Muscle layer of colon (tissue), 2 donors: ENCODE data around the gene GAB2.
"Not testable (repeated sequence)": the region's sequence is repeated elsewhere in the genome, so short reads cannot be mapped to it uniquely, and the experiment has no call there.

Experiments
- H3K27ac ChIP-seq: one replicate; pipeline ENCODE4 v1.7.0; 2013; ENCODE audit warnings: low read depth, mild to moderate bottlenecking, low read length, moderate library complexity
- H3K27me3 ChIP-seq, 2 donors: one replicate each; pipeline ENCODE4 v1.7.0; 2013; ENCODE audit warnings: low read length in 2 of 2, mild to moderate bottlenecking in 2 of 2; ENCODE audit not compliant: insufficient read depth in 2 of 2, control insufficient read depth in 1 of 2
- H3K36me3 ChIP-seq: one replicate; pipeline ENCODE4 v1.7.0; 2013; ENCODE audit warnings: mild to moderate bottlenecking, low read length; ENCODE audit not compliant: insufficient read depth
- H3K4me1 ChIP-seq: one replicate; pipeline ENCODE4 v1.7.0; 2013; ENCODE audit warnings: mild to moderate bottlenecking, low read length; ENCODE audit not compliant: insufficient read depth
- H3K4me3 ChIP-seq, 2 donors: one replicate each; pipeline ENCODE4 v1.7.0; 2013; ENCODE audit warnings: low read length in 2 of 2, low read depth in 1 of 2, mild to moderate bottlenecking in 1 of 2, moderate library complexity in 1 of 2
- H3K9ac ChIP-seq: one replicate; pipeline ENCODE4 v1.7.0; 2013; ENCODE audit warnings: low read length
- H3K9me3 ChIP-seq: one replicate; pipeline ENCODE4 v1.7.0; 2013; ENCODE audit warnings: mild to moderate bottlenecking, low read length
- donor health status: abdominal sarcoma.
- donor health status: Adenocarcinoma of cecum.

Gene GAB2

GRCh38 chr11:78282821-78283220 lies 134.8 kb downstream of the GAB2 start:
- Histone ChIP-seq H3K9ac (no peak overlapping the region), H3K27ac (no peak overlapping the region), H3K4me3 (no peak overlapping the region), H3K9me3 (no peaks in the 10 kb centered on the region), H3K36me3 (no peaks in the 10 kb centered on the region), H3K27me3 (no peaks in the 10 kb centered on the region), H3K4me1 (no peaks in the 10 kb centered on the region)

- Histone ChIP-seq H3K27ac (no peak overlapping the region), H3K9ac (no peak overlapping the region), H3K9me3 (no peaks in the 10 kb centered on the region), H3K36me3 (no peaks in the 10 kb centered on the region), H3K4me1 (no peaks in the 10 kb centered on the region), H3K27me3 (no peaks in the 10 kb centered on the region), H3K4me3 (no peak overlapping the region)
Observed at GRCh38 chr11:78281511-78281910, 136.1 kb downstream of the GAB2 start.

- Histone ChIP-seq H3K36me3 (no peaks in the 10 kb centered on the region), H3K27me3 (no peaks in the 10 kb centered on the region), H3K4me1 (no peaks in the 10 kb centered on the region), H3K4me3 (no peak overlapping the region), H3K9ac (no peak overlapping the region), H3K27ac (no peak overlapping the region), H3K9me3 (no peaks in the 10 kb centered on the region)
Observed at GRCh38 chr11:78277314-78277994, 140.2 kb downstream of the GAB2 start.

GRCh38 chr11:78276311-78276710 lies 141.3 kb downstream of the GAB2 start:
- Histone ChIP-seq H3K27me3 (no peaks in the 10 kb centered on the region), H3K4me1 (no peaks in the 10 kb centered on the region), H3K36me3 (no peaks in the 10 kb centered on the region), H3K27ac (no peak overlapping the region), H3K4me3 (no peak overlapping the region), H3K9me3 (no peaks in the 10 kb centered on the region), H3K9ac (no peak overlapping the region)

- H3K4me3 ChIP-seq: no peak overlapping the region
- H3K4me1 ChIP-seq: no peaks in the 10 kb centered on the region
- no peaks in the 10 kb centered on the region for H3K9me3 ChIP-seq
- H3K27ac ChIP-seq: no peak overlapping the region
- H3K36me3 ChIP-seq: no peaks in the 10 kb centered on the region
- H3K27me3 ChIP-seq: no peaks in the 10 kb centered on the region
- H3K9ac ChIP-seq: no peak overlapping the region
Observed at GRCh38 chr11:78274739-78275138, 142.9 kb downstream of the GAB2 start.

GRCh38 chr11:78272625-78273269 lies 144.9 kb downstream of the GAB2 start:
- H3K9ac ChIP-seq, H3K9me3 ChIP-seq, H3K27ac ChIP-seq, H3K4me3 ChIP-seq, H3K27me3 ChIP-seq, H3K36me3 ChIP-seq, H3K4me1 ChIP-seq: not testable (repeated sequence)

GRCh38 chr11:78271801-78272200 lies 145.8 kb downstream of the GAB2 start:
- not testable (repeated sequence) for H3K4me1 ChIP-seq, H3K9ac ChIP-seq, H3K27ac ChIP-seq, H3K9me3 ChIP-seq, H3K4me3 ChIP-seq, H3K27me3 ChIP-seq, H3K36me3 ChIP-seq

- Histone ChIP-seq H3K36me3 (no peaks in the 10 kb centered on the region), H3K4me1 (peaks cover 8% of the 10 kb centered on the region), H3K9me3 (no peaks in the 10 kb centered on the region), H3K4me3 (no peak overlapping the region), H3K27ac (no peak overlapping the region), H3K27me3 (no peaks in the 10 kb centered on the region), H3K9ac (no peak overlapping the region)
Observed at GRCh38 chr11:78270971-78271370, 146.6 kb downstream of the GAB2 start.

- H3K4me1 ChIP-seq: peaks cover 8% of the 10 kb centered on the region
Observed at GRCh38 chr11:78269806-78270205, 147.8 kb downstream of the GAB2 start.

GRCh38 chr11:78268591-78269410 lies 148.8 kb downstream of the GAB2 start:
- Histone ChIP-seq H3K4me3 (no peak overlapping the region), H3K27ac (no peak overlapping the region), H3K27me3 (no peaks in the 10 kb centered on the region), H3K36me3 (no peaks in the 10 kb centered on the region), H3K4me1 (peaks cover 8% of the 10 kb centered on the region), H3K9me3 (no peaks in the 10 kb centered on the region), H3K9ac (no peak overlapping the region)

More at GRCh38 chr11:78269806-78270205, 147.8 kb downstream of the GAB2 start:
- H3K27ac ChIP-seq: no peak overlapping the region
- H3K4me3 ChIP-seq: no peak overlapping the region
- H3K9ac ChIP-seq: no peak overlapping the region
- no peaks in the 10 kb centered on the region for H3K27me3 ChIP-seq
- no peaks in the 10 kb centered on the region for H3K9me3 ChIP-seq
- no peaks in the 10 kb centered on the region for H3K36me3 ChIP-seq

- no peak overlapping the region for H3K9ac ChIP-seq
- no peak overlapping the region for H3K4me3 ChIP-seq
- no peaks in the 10 kb centered on the region for H3K36me3 ChIP-seq
- H3K27ac ChIP-seq: no peak overlapping the region
- peaks cover 8% of the 10 kb centered on the region for H3K4me1 ChIP-seq
- H3K9me3 ChIP-seq: no peaks in the 10 kb centered on the region
- H3K27me3 ChIP-seq: no peaks in the 10 kb centered on the region
Observed at GRCh38 chr11:78266451-78266850, 151.2 kb downstream of the GAB2 start.
